Endothelial cell of umbilical vein (primary cell): ENCODE results near the gene SLC30A2. TPM values are rescaled to one million over a fixed set of nuclear protein-coding genes. Genes with fewer than 3 reads are reported as not detected.

Source experiments
- BruUV-seq: library from RNA; stranded (reverse); fragments of 400-500 nt; replicated peaks from 2 replicates; lab custom pipeline; 2021; lab: Mats Ljungman, UMichigan
- CTCF ChIA-PET: fragments of 300-600, 350-600 bp; sonication (Branson Sonifier 250); formaldehyde crosslinking; loops from one replicate; lab custom pipeline; 2021; ENCODE audit warnings: antibody characterized with exemption, inconsistent platforms; lab: Charles Lee
- POLR2A ChIA-PET: fragments of 300-600, 350-600 bp; sonication (Branson Sonifier 250); formaldehyde crosslinking; loops from one replicate; lab custom pipeline; 2021; ENCODE audit warnings: antibody characterized with exemption, inconsistent platforms; lab: Charles Lee
- DNase-seq: peaks from one replicate; pipeline ENCODE4 v3.0.0-alpha.2; 2011; ENCODE audit warnings: low read depth, low spot score
- FAIRE-seq: peaks from 2 replicates; lab custom pipeline; 2011; peaks lifted over from hg19 to GRCh38; lab: Jason Lieb, UNC
- H2AFZ ChIP-seq: 2 replicates; pipeline ENCODE4 v1.6.0; 2012; ENCODE audit warnings: low read depth, low read length, control low read depth, inconsistent platforms
- H3K27ac ChIP-seq: 2 replicates; pipeline ENCODE4 v1.5.1; 2011; ENCODE audit warnings: low read depth, mild to moderate bottlenecking, control low read depth, low read length, moderate library complexity; ENCODE audit not compliant: insufficient read depth
- H3K27me3 ChIP-seq, 2 experiments: 2 replicates each; pipeline versions ENCODE4 v1.6.0 to v1.6.1; 2011; ENCODE audit warnings: low read length in 2 of 2, mixed read lengths in 1 of 2; ENCODE audit not compliant: control insufficient read depth in 2 of 2, insufficient read depth in 2 of 2
- H3K36me3 ChIP-seq, 2 experiments: 2 replicates in 1 of 2; 3 replicates in 1 of 2; pipeline ENCODE4 v1.5.1; 2011; ENCODE audit warnings: low read length in 2 of 2, mild to moderate bottlenecking in 1 of 2, moderate library complexity in 1 of 2; ENCODE audit not compliant: control insufficient read depth in 2 of 2, insufficient read depth in 2 of 2; ENCODE audit errors: extremely low read depth in 1 of 2
- H3K4me1 ChIP-seq: 3 replicates; pipeline ENCODE4 v1.5.1; 2011; ENCODE audit warnings: mild to moderate bottlenecking, low read length; ENCODE audit not compliant: control insufficient read depth, insufficient read depth; ENCODE audit errors: extremely low read depth
- H3K4me2 ChIP-seq: 2 replicates; pipeline ENCODE4 v1.6.1; 2011; ENCODE audit warnings: low read length, control low read depth, mixed read lengths; ENCODE audit not compliant: insufficient read depth
- H3K4me3 ChIP-seq, 3 experiments: fragments of 200-600 bp in 1 of 3; sonication (generic), shearing (Covaris generic) in 1 of 3; replicated peaks in 1 of 3; 2 replicates each; pipeline ENCODE4 v1.5.1; 2011 to 2016; ENCODE audit warnings: control low read depth in 3 of 3, low read length in 3 of 3, mild to moderate bottlenecking in 2 of 3, inconsistent platforms in 1 of 3, low read depth in 1 of 3, moderate library complexity in 1 of 3; ENCODE audit not compliant: insufficient read depth in 1 of 3
- H3K79me2 ChIP-seq: 2 replicates; pipeline ENCODE4 v1.6.0; 2012; ENCODE audit warnings: low read length, inconsistent platforms; ENCODE audit not compliant: control insufficient read depth, insufficient read depth
- H3K9ac ChIP-seq: replicated peaks from 2 replicates; pipeline ENCODE3; 2011; ENCODE audit warnings: low read length, control low read depth; ENCODE audit not compliant: insufficient read depth; ENCODE audit errors: extremely low read depth
- H3K9me1 ChIP-seq: replicated peaks from 3 replicates; pipeline ENCODE4 v1.6.0; 2011; ENCODE audit warnings: mild to moderate bottlenecking, low read length; ENCODE audit not compliant: control insufficient read depth, insufficient read depth; ENCODE audit errors: extremely low read depth
- H3K9me3 ChIP-seq: replicated peaks from 2 replicates; pipeline ENCODE4 v1.5.1; 2012; ENCODE audit warnings: low read length, inconsistent platforms; ENCODE audit not compliant: control insufficient read depth, insufficient read depth
- H4K20me1 ChIP-seq: replicated peaks from 2 replicates; pipeline ENCODE3; 2011; ENCODE audit warnings: mild to moderate bottlenecking, low read length; ENCODE audit not compliant: control insufficient read depth, insufficient read depth; ENCODE audit errors: extremely low read depth
- FOS ChIP-seq: IDR thresholded peaks from 2 replicates; pipeline ENCODE4 v1.6.1; 2011; ENCODE audit warnings: mild to moderate bottlenecking, low read length, moderate library complexity, borderline replicate concordance; ENCODE audit not compliant: insufficient read depth
- GATA2 ChIP-seq: IDR thresholded peaks from 2 replicates; pipeline ENCODE4 v1.7.0; 2011; ENCODE audit warnings: low read depth, mild to moderate bottlenecking, moderate library complexity, mixed read lengths, low read length; ENCODE audit not compliant: insufficient read length, insufficient read depth
- JUN ChIP-seq: IDR thresholded peaks from 2 replicates; pipeline ENCODE4 v1.6.1; 2011; ENCODE audit warnings: borderline replicate concordance, low read depth; ENCODE audit not compliant: insufficient read length, insufficient read depth
- MYC ChIP-seq: IDR thresholded peaks from one replicate; pipeline ENCODE4 v1.6.1; 2011; ENCODE audit warnings: mild to moderate bottlenecking, low read depth, low read length
- POLR2AphosphoS5 ChIP-seq: IDR thresholded peaks from 2 replicates; pipeline ENCODE4 v1.6.1; 2012; ENCODE audit warnings: low read depth, mild to moderate bottlenecking, control low read depth, low read length, moderate library complexity; ENCODE audit not compliant: insufficient read depth
- dilution Hi-C: fragments of 300-500 bp; cut with MboI; formaldehyde crosslinking; loops from one replicate; pipeline ENCODE4 v1.15.0; 2019; ENCODE audit warnings: low sequenced_read_pairs; ENCODE audit not compliant: extremely low pct_ligation_motif_present
- intact Hi-C: fragments of 100-400 bp; cut with micrococcal nuclease; formaldehyde crosslinking; loops from one replicate; pipeline ENCODE4 v1.10.0; 2022
- polyA plus RNA-seq, 4 experiments: library from polyadenylated mRNA; depleted of rRNA in 3 of 4; stranded (reverse) in 3 of 4; unstranded in 1 of 4; fragments of >200 nt; gene quantifications; 2 replicates each; pipeline versions ENCODE4 v1.2.1 to v1.2.3, GENCODE V29; 2011 to 2012; ENCODE audit warnings: missing spikeins in 1 of 4
- total RNA-seq: library from RNA; stranded (reverse); gene quantifications from 2 replicates; pipeline ENCODE4 v1.2.3, GENCODE V29; 2021
- TF ChIP-seq, protein P1 (sequence below): IDR thresholded peaks from 2 replicates; pipeline ENCODE4 v1.6.1; 2011; ENCODE audit not compliant: insufficient read depth, insufficient read length
- TF ChIP-seq, protein P2 (sequence below), 2 donors: IDR thresholded peaks; 1 replicate in 1 of 2; 2 replicates in 1 of 2; pipeline ENCODE4 v1.5.1; 2011; ENCODE audit warnings: low read length in 2 of 2, mild to moderate bottlenecking in 2 of 2, moderate library complexity in 2 of 2, control low read depth in 1 of 2, inconsistent platforms in 1 of 2, low read depth in 1 of 2; ENCODE audit not compliant: insufficient read depth in 1 of 2; ENCODE audit errors: extremely low read depth in 1 of 2

Gene SLC30A2
- total and polyA plus RNA-seq, 2 donors (not counting 3 experiments of a cell fraction or from before 2014, with no cell fraction given) = not detected

DNA sequence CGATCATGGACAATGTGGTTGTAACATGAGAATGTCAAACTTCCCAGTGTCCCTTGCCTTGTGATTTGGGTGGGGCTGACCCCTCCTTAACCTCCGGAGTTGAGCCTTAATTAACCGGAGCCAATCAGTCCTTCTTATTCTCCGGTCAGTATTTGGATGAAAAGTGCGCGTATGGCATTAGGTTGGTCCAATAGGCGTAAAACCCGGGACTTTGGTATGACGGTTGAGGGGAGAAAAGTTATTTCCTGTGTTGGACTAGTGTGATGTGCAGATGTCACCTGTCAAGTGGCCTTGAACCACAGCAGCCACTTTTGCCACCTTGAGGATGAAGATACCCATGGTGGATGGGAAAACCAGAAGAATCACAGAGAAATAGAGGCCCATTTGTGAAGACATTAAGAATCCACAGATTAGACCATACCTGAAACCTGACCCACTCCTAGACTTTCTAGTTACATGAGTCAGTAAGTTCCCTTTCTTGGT, 53.2 kb downstream of the SLC30A2 start:
- TF ChIP-seq, protein P1, sequence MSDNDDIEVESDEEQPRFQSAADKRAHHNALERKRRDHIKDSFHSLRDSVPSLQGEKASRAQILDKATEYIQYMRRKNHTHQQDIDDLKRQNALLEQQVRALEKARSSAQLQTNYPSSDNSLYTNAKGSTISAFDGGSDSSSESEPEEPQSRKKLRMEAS = no peak
- TF ChIP-seq, protein P2, sequence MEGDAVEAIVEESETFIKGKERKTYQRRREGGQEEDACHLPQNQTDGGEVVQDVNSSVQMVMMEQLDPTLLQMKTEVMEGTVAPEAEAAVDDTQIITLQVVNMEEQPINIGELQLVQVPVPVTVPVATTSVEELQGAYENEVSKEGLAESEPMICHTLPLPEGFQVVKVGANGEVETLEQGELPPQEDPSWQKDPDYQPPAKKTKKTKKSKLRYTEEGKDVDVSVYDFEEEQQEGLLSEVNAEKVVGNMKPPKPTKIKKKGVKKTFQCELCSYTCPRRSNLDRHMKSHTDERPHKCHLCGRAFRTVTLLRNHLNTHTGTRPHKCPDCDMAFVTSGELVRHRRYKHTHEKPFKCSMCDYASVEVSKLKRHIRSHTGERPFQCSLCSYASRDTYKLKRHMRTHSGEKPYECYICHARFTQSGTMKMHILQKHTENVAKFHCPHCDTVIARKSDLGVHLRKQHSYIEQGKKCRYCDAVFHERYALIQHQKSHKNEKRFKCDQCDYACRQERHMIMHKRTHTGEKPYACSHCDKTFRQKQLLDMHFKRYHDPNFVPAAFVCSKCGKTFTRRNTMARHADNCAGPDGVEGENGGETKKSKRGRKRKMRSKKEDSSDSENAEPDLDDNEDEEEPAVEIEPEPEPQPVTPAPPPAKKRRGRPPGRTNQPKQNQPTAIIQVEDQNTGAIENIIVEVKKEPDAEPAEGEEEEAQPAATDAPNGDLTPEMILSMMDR (IDR thresholded peaks at IDR 0.05; ENCODE audit: extremely low read depth in 1 of 2, insufficient read depth in 1 of 2, low read depth in 1 of 2, low read length in 2 of 2) = no peak
- no peak for TF ChIP-seq MYC
- no peak for TF ChIP-seq FOS
- TF ChIP-seq GATA2 = no peak
- no peak for TF ChIP-seq POLR2AphosphoS5
- TF ChIP-seq JUN = no peak
- FAIRE-seq = no peak
- BruUV-seq = no TSS peak
- Histone ChIP-seq H3K9me3 (no peaks in the 10 kb centered on the region), H3K27ac (no peak overlapping the region), H3K79me2 (no peaks in the 10 kb centered on the region), H3K9me1 (no peaks in the 10 kb centered on the region), H3K27me3 (no peaks in the 10 kb centered on the region), H2AFZ (no peak overlapping the region), H3K4me3 (no peak overlapping the region), H3K9ac (no peak overlapping the region), H3K36me3 (no peaks in the 10 kb centered on the region), H3K4me2 (no peak overlapping the region), H3K4me1 (peaks cover 10% of the 10 kb centered on the region), H4K20me1 (no peaks in the 10 kb centered on the region)
- DNase-seq = no peak
- dilution Hi-C loops (loop anchor here (25.0 kb wide), 1 partner anchor 105 kb away; the partner anchor contains the start of gene PAQR7), intact Hi-C loops (no loop called here)
- CTCF ChIA-PET = interaction anchor here (3.6 to 10.2 kb wide), 2 partner anchors 11 to 94 kb away, joined by 10 to 404 read pairs; partner anchors contain the start of gene STMN1
- POLR2A ChIA-PET = no interaction called here
